HG02798 (cell line): ENCODE results near the gene INPP4B.

Source experiments
- ATAC-seq: cut with Tn5 transposase; IDR thresholded peaks from one replicate; pipeline ENCODE4 v1.9.1; 2021; ENCODE audit warnings: mild to moderate bottlenecking; ENCODE audit not compliant: unreplicated experiment, poor library complexity

INPP4B gene

GRCh38 chr4:142846108-142846728 lies at the start of gene INPP4B:
INPP4B (minus strand) TSS chr4:142846301.
- ATAC-seq: peak; percentile 27

GRCh38 chr4:142893012-142893411 lies 46.9 kb upstream of the INPP4B start:
- ATAC-seq: no peak

GRCh38 chr4:142886566-142886965 lies 40.5 kb upstream of the INPP4B start:
- no peak for ATAC-seq

GRCh38 chr4:142883040-142883832 lies 37.1 kb upstream of the INPP4B start:
- ATAC-seq: no peak

GRCh38 chr4:142882159-142882558 lies 36.1 kb upstream of the INPP4B start:
- ATAC-seq: no peak

GRCh38 chr4:142881331-142881730 lies 35.2 kb upstream of the INPP4B start:
- no peak for ATAC-seq

- ATAC-seq: no peak
These were observed 29.0 kb upstream of the INPP4B start for GRCh38 chr4:142875117-142875516.

GRCh38 chr4:142874684-142875083 lies 28.6 kb upstream of the INPP4B start:
- no peak for ATAC-seq

GRCh38 chr4:142866685-142867084 lies 20.6 kb upstream of the INPP4B start:
- no peak for ATAC-seq

GRCh38 chr4:142861351-142861750 lies 15.2 kb upstream of the INPP4B start:
- no peak for ATAC-seq

- no peak for ATAC-seq
These were observed 12.9 kb upstream of the INPP4B start for GRCh38 chr4:142858965-142859364.

GRCh38 chr4:142858446-142858845 lies 12.3 kb upstream of the INPP4B start:
- ATAC-seq: no peak

- ATAC-seq: no peak
These were observed 10.5 kb upstream of the INPP4B start for GRCh38 chr4:142856576-142856975.

GRCh38 chr4:142850478-142850877 lies 4.4 kb upstream of the INPP4B start:
- ATAC-seq: no peak

GRCh38 chr4:142846729-142847596 lies 862 bp upstream of the INPP4B start:
- peak; percentile 64 for ATAC-seq

GRCh38 chr4:142845293-142846107 lies 601 bp downstream of the INPP4B start:
- ATAC-seq: no peak

- no peak for ATAC-seq
These were observed 1.3 kb downstream of the INPP4B start for GRCh38 chr4:142844782-142845181.

GRCh38 chr4:142840516-142841123 lies 5.5 kb downstream of the INPP4B start:
- ATAC-seq: no peak

- ATAC-seq: no peak
These were observed 7.3 kb downstream of the INPP4B start for GRCh38 chr4:142838778-142839177.

GRCh38 chr4:142832022-142832421 lies 14.1 kb downstream of the INPP4B start:
- no peak for ATAC-seq
